Liver (tissue), 9 donors: Measurements from ENCODE around the gene IFIT1. TPM values are rescaled to one million over a fixed set of nuclear protein-coding genes. Genes with fewer than 3 reads are reported as not detected.

Experiments used
- DNase-seq: peaks from one replicate; pipeline ENCODE4 v3.0.0-alpha.2; 2017; ENCODE audit warnings: low spot score
- H3K27ac ChIP-seq, 2 donors: one replicate each; pipeline ENCODE4 v1.7.0; 2013; ENCODE audit warnings: inconsistent platforms in 2 of 2, low read length in 2 of 2, control low read depth in 1 of 2, low read depth in 1 of 2, mild to moderate bottlenecking in 1 of 2
- H3K27me3 ChIP-seq, 4 donors: one replicate each; pipeline versions ENCODE4 v1.6.1 to v1.7.0; 2013; ENCODE audit warnings: low read length in 3 of 4, inconsistent platforms in 1 of 4, mild to moderate bottlenecking in 1 of 4, moderate library complexity in 1 of 4; ENCODE audit not compliant: control insufficient read depth in 4 of 4, insufficient read depth in 4 of 4
- H3K36me3 ChIP-seq, 4 donors: one replicate each; pipeline versions ENCODE4 v1.6.1 to v1.7.0; 2013; ENCODE audit warnings: low read length in 3 of 4, mild to moderate bottlenecking in 3 of 4, low read depth in 1 of 4, moderate library complexity in 1 of 4; ENCODE audit not compliant: control insufficient read depth in 4 of 4, insufficient read depth in 3 of 4
- H3K4me1 ChIP-seq, 4 donors: one replicate each; pipeline versions ENCODE4 v1.6.1 to v1.7.0; 2013; ENCODE audit warnings: low read length in 3 of 4, mild to moderate bottlenecking in 3 of 4, moderate library complexity in 1 of 4; ENCODE audit not compliant: control insufficient read depth in 4 of 4, insufficient read depth in 4 of 4
- H3K4me3 ChIP-seq, 3 donors: one replicate each; pipeline versions ENCODE4 v1.6.1 to v1.7.0; 2013; ENCODE audit warnings: low read length in 3 of 3, control low read depth in 1 of 3, low read depth in 1 of 3, mild to moderate bottlenecking in 1 of 3
- H3K9ac ChIP-seq, 2 donors: one replicate each; pipeline ENCODE4 v1.7.0; 2013; ENCODE audit warnings: low read length in 2 of 2, mild to moderate bottlenecking in 2 of 2, moderate library complexity in 2 of 2, control low read depth in 1 of 2, low read depth in 1 of 2
- H3K9me3 ChIP-seq, 4 donors: one replicate each; pipeline versions ENCODE4 v1.6.1 to v1.7.0; 2013; ENCODE audit warnings: low read length in 3 of 4; ENCODE audit not compliant: control insufficient read depth in 4 of 4
- EGR1 ChIP-seq, 2 donors: IDR thresholded peaks; 2 replicates each; pipeline ENCODE4 v1.6.1; 2016 to 2018; ENCODE audit warnings: antibody characterized with exemption in 2 of 2, low read depth in 2 of 2
- FOXA1 ChIP-seq: IDR thresholded peaks from 2 replicates; pipeline ENCODE4 v1.6.1; 2016; ENCODE audit warnings: antibody characterized with exemption
- FOXA2 ChIP-seq: IDR thresholded peaks from 2 replicates; pipeline ENCODE4 v1.6.1; 2016; ENCODE audit warnings: antibody characterized with exemption
- HNF4A ChIP-seq, 2 donors: conservative IDR thresholded peaks; 2 replicates each; pipeline ENCODE4 v1.6.1; 2016; ENCODE audit warnings: antibody characterized with exemption in 2 of 2, mild to moderate bottlenecking in 2 of 2
- HNF4G ChIP-seq: IDR thresholded peaks from 2 replicates; pipeline ENCODE4 v1.6.1; 2016; ENCODE audit warnings: antibody characterized with exemption
- NR2F2 ChIP-seq: IDR thresholded peaks from 2 replicates; pipeline ENCODE4 v1.6.1; 2016; ENCODE audit warnings: antibody characterized with exemption
- RAD21 ChIP-seq, 2 donors: IDR thresholded peaks; 2 replicates each; pipeline ENCODE4 v1.6.1; 2016; ENCODE audit warnings: antibody characterized with exemption in 2 of 2, mild to moderate bottlenecking in 2 of 2
- REST ChIP-seq: IDR thresholded peaks from 2 replicates; pipeline ENCODE4 v1.6.1; 2016; ENCODE audit warnings: antibody characterized with exemption, mild to moderate bottlenecking
- RXRA ChIP-seq, 2 donors: IDR thresholded peaks; 2 replicates each; pipeline ENCODE4 v1.6.1; 2017 to 2018; ENCODE audit warnings: antibody characterized with exemption in 2 of 2, mild to moderate bottlenecking in 1 of 2
- SP1 ChIP-seq: IDR thresholded peaks from 2 replicates; pipeline ENCODE4 v1.6.1; 2018; ENCODE audit warnings: antibody characterized with exemption, mild to moderate bottlenecking
- WGBS: extraction: QIAGEN DNeasy Blood & Tissue Kit; methylation state at CpG from one replicate; pipeline ENCODE4 v1.1.7; 2013; 5-methylcytosine and 5-hydroxymethylcytosine counted together
- polyA plus RNA-seq, 2 donors: library from polyadenylated mRNA; stranded (reverse) in 1 of 2; unstranded in 1 of 2; fragments of 200-250 nt in 1 of 2; fragments of >200 nt in 1 of 2; fragmentation: Nextera tagmentation in 1 of 2; extraction: Ambion mirVana in 1 of 2; gene quantifications; one replicate each; pipeline versions ENCODE4 v1.2.1 to v1.2.3, GENCODE V29; 2013 to 2015
- total RNA-seq, 2 donors: library from RNA; depleted of rRNA; stranded (reverse); fragments of >200 nt; gene quantifications; one replicate each; pipeline ENCODE4 v1.2.3, GENCODE V29; 2014
- TF ChIP-seq, protein P1 (sequence below): fragments of 150-350 bp; IDR thresholded peaks from 2 replicates; pipeline ENCODE4 v1.5.1; 2017; ENCODE audit warnings: improper control_type of control experiment, low read depth, low read length; ENCODE audit not compliant: missing input control
- TF ChIP-seq, protein P2 (sequence below): IDR thresholded peaks from 2 replicates; pipeline ENCODE4 v1.6.1; 2016; ENCODE audit warnings: antibody characterized with exemption
- donor health status: healthy.
- donor health status: healthy.
- donor health status: healthy.
- donor health status: healthy.
- donor health status: healthy.

The IFIT1 gene
- total and polyA plus RNA-seq, 4 donors = 8.1 to 17.5 (median 11.6) TPM

- TF ChIP-seq EGR1 (IDR thresholded peaks at IDR 0.05; ENCODE audit: low read depth in 2 of 2) (no peak), RAD21 (IDR thresholded peaks at IDR 0.05) (peak; percentile 95 to 97), HNF4A (conservative IDR thresholded peaks at IDR 0.05) (peak in 1 of 2 donors; percentile 28)
- TF ChIP-seq, protein P1, sequence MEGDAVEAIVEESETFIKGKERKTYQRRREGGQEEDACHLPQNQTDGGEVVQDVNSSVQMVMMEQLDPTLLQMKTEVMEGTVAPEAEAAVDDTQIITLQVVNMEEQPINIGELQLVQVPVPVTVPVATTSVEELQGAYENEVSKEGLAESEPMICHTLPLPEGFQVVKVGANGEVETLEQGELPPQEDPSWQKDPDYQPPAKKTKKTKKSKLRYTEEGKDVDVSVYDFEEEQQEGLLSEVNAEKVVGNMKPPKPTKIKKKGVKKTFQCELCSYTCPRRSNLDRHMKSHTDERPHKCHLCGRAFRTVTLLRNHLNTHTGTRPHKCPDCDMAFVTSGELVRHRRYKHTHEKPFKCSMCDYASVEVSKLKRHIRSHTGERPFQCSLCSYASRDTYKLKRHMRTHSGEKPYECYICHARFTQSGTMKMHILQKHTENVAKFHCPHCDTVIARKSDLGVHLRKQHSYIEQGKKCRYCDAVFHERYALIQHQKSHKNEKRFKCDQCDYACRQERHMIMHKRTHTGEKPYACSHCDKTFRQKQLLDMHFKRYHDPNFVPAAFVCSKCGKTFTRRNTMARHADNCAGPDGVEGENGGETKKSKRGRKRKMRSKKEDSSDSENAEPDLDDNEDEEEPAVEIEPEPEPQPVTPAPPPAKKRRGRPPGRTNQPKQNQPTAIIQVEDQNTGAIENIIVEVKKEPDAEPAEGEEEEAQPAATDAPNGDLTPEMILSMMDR = peak; percentile 91
- no peak for DNase-seq
- no peak overlapping the region for H3K4me3 ChIP-seq
- peaks cover 0 to 15% (median 14%) of the 10 kb centered on the region in 4 donors for H3K4me1 ChIP-seq
- H3K9me3 ChIP-seq = no peaks in the 10 kb centered on the region
- WGBS = 59% methylated on average over 5 of the region's 5 CpGs
- H3K27me3 ChIP-seq = no peaks in the 10 kb centered on the region
- no peaks in the 10 kb centered on the region for H3K36me3 ChIP-seq
- H3K27ac ChIP-seq = no peak overlapping the region
- H3K9ac ChIP-seq = no peak overlapping the region
Measured at GRCh38 chr10:89426230-89426868, 33.9 kb downstream of the IFIT1 start.

DNA sequence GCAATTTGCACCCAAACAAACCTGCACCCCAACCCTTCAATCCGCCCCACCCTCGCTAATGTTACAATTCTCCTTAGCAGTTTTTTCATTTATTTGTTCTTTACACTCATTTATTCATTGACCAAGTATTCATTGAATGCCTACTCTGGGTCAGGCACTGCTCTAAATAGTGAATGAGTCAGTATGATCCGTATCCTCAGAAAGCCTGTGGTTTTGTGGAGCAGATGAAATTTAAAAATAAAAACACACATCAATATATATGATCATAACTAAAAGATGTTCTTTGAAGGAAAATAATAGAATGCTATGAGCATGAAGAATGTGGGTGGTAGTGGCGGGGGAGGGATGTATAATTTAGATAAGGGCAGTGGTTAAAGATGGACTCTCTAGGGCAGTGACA lies 35.2 kb downstream of the IFIT1 start:
- no peak overlapping the region for H3K9ac ChIP-seq
- no peaks in the 10 kb centered on the region for H3K36me3 ChIP-seq
- TF ChIP-seq REST (no peak), FOXA1 (no peak), HNF4A (conservative IDR thresholded peaks at IDR 0.05) (no peak), RXRA (IDR thresholded peaks at IDR 0.05) (no peak), SP1 (no peak), HNF4G (no peak), NR2F2 (no peak), RAD21 (IDR thresholded peaks at IDR 0.05) (no peak), FOXA2 (no peak)
- TF ChIP-seq, protein P2, sequence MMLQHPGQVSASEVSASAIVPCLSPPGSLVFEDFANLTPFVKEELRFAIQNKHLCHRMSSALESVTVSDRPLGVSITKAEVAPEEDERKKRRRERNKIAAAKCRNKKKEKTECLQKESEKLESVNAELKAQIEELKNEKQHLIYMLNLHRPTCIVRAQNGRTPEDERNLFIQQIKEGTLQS = no peak
- TF ChIP-seq, protein P1 = no peak
- no peaks in the 10 kb centered on the region for H3K9me3 ChIP-seq
- 93% methylated on average over 4 of the region's 4 CpGs for WGBS
- DNase-seq = no peak
- no peak overlapping the region for H3K27ac ChIP-seq
- H3K4me3 ChIP-seq = no peak overlapping the region
- H3K27me3 ChIP-seq = no peaks in the 10 kb centered on the region
- H3K4me1 ChIP-seq = peaks cover 0 to 15% (median 14%) of the 10 kb centered on the region in 4 donors
